Type B pancreatic cell (in vitro differentiated cells): Measurements from ENCODE around the gene LYPD3. TPM values are rescaled to one million over a fixed set of nuclear protein-coding genes. Genes with fewer than 3 reads are reported as not detected.
A peak's percentile ranks its signal among the peaks of the same experiment; 100 is the strongest.
"Not testable (repeated sequence)": the region's sequence is repeated elsewhere in the genome, so short reads cannot be mapped to it uniquely, and the experiment has no call there.

Source experiments
- DNase-seq: peaks from one replicate; pipeline ENCODE4 v3.0.0; 2021; ENCODE audit warnings: mixed read lengths; ENCODE audit not compliant: unreplicated experiment; ENCODE audit errors: extremely low spot score
- H3K27ac Mint-ChIP-seq: 2 replicates; pipeline ENCODE4 v1.8.0; 2021; ENCODE audit warnings: mild to moderate bottlenecking, mixed read lengths
- H3K27me3 Mint-ChIP-seq: 2 replicates; pipeline ENCODE4 v1.8.0; 2021; ENCODE audit warnings: mixed read lengths
- H3K36me3 Mint-ChIP-seq: 2 replicates; pipeline ENCODE4 v1.8.0; 2021; ENCODE audit warnings: mixed read lengths
- H3K4me1 Mint-ChIP-seq: one replicate; pipeline ENCODE4 v1.8.0; 2021; ENCODE audit warnings: mixed read lengths; ENCODE audit not compliant: unreplicated experiment
- H3K4me3 Mint-ChIP-seq: 2 replicates; pipeline ENCODE4 v1.8.0; 2021; ENCODE audit warnings: mild to moderate bottlenecking, mixed read lengths
- H3K9me3 Mint-ChIP-seq: 2 replicates; pipeline ENCODE4 v1.8.0; 2021; ENCODE audit warnings: mixed read lengths
- CTCF ChIP-seq: fragments of 200-600 bp; sonication (generic); conservative IDR thresholded peaks from 2 replicates; pipeline ENCODE4 v1.5.0; 2021; ENCODE audit warnings: antibody characterized with exemption, mild to moderate bottlenecking
- total RNA-seq: library from RNA; stranded (reverse); gene quantifications from 2 replicates; pipeline ENCODE4 v1.2.1, GENCODE V29; 2021; ENCODE audit warnings: low replicate concordance

LYPD3 gene
- total RNA-seq, 1 donor from 2014 or later = 13.3 TPM

- no peak overlapping the region for H3K4me3 Mint-ChIP-seq
- peaks cover 10% of the 10 kb centered on the region for H3K27me3 Mint-ChIP-seq
- no peaks in the 10 kb centered on the region for H3K9me3 Mint-ChIP-seq
- no peaks in the 10 kb centered on the region for H3K36me3 Mint-ChIP-seq
- H3K4me1 Mint-ChIP-seq = no peaks in the 10 kb centered on the region
- H3K27ac Mint-ChIP-seq = no peak overlapping the region
- no peak for TF ChIP-seq CTCF
- no peak for DNase-seq
Measured at GRCh38 chr19:43437712-43438111, 27.7 kb downstream of the LYPD3 start.

GRCh38 chr19:43437284-43437683 lies 28.1 kb downstream of the LYPD3 start:
- H3K4me1 Mint-ChIP-seq, H3K9me3 Mint-ChIP-seq, H3K27me3 Mint-ChIP-seq, DNase-seq, H3K27ac Mint-ChIP-seq, H3K36me3 Mint-ChIP-seq, H3K4me3 Mint-ChIP-seq: not testable (repeated sequence)

- no peak for TF ChIP-seq CTCF
- no peaks in the 10 kb centered on the region for H3K4me1 Mint-ChIP-seq
- no peaks in the 10 kb centered on the region for H3K9me3 Mint-ChIP-seq
- no peak overlapping the region for H3K27ac Mint-ChIP-seq
- H3K4me3 Mint-ChIP-seq = no peak overlapping the region
- peaks cover 5% of the 10 kb centered on the region for H3K27me3 Mint-ChIP-seq
- H3K36me3 Mint-ChIP-seq = no peaks in the 10 kb centered on the region
- DNase-seq = no peak
Measured at GRCh38 chr19:43435775-43436174, 29.6 kb downstream of the LYPD3 start.

GRCh38 chr19:43433689-43434088 lies 31.7 kb downstream of the LYPD3 start:
- DNase-seq = no peak
- Mint-ChIP-seq H3K27ac (no peak overlapping the region), H3K4me1 (no peaks in the 10 kb centered on the region), H3K36me3 (no peaks in the 10 kb centered on the region), H3K4me3 (no peak overlapping the region), H3K9me3 (no peaks in the 10 kb centered on the region), H3K27me3 (no peaks in the 10 kb centered on the region)
- TF ChIP-seq CTCF = no peak

- H3K27me3 Mint-ChIP-seq = no peaks in the 10 kb centered on the region
- no peak overlapping the region for H3K27ac Mint-ChIP-seq
- no peaks in the 10 kb centered on the region for H3K36me3 Mint-ChIP-seq
- no peak for TF ChIP-seq CTCF
- no peaks in the 10 kb centered on the region for H3K4me1 Mint-ChIP-seq
- no peak for DNase-seq
- no peaks in the 10 kb centered on the region for H3K9me3 Mint-ChIP-seq
- H3K4me3 Mint-ChIP-seq = no peak overlapping the region
Measured at GRCh38 chr19:43433358-43433673, 32.1 kb downstream of the LYPD3 start.

GRCh38 chr19:43430976-43431375 lies 34.4 kb downstream of the LYPD3 start:
- no peak overlapping the region for H3K4me3 Mint-ChIP-seq
- TF ChIP-seq CTCF = no peak
- no peaks in the 10 kb centered on the region for H3K9me3 Mint-ChIP-seq
- peak overlapping the region; percentile 46 for H3K27ac Mint-ChIP-seq
- H3K4me1 Mint-ChIP-seq = no peaks in the 10 kb centered on the region
- no peaks in the 10 kb centered on the region for H3K36me3 Mint-ChIP-seq
- DNase-seq = no peak
- H3K27me3 Mint-ChIP-seq = no peaks in the 10 kb centered on the region
